Measurements from ENCODE around the gene TTC3.

Gene TTC3

DNA sequence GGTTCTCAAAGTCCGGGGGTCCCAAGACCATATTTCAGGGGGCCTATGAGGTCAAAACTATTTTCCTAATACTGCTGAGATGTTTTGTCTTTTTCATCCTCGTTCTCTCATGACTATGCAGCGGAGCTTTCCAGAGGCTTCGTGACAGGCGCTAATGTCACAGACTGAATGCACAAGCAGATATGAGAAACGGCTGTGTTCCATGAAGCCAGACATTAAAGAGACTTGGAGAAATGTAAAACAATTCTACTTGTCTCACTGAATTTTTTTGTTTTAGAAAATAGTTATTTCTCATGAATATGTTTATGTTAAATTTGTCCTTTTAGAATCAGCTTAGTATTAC lies 10.5 kb upstream of the TTC3 start:
- FAIRE-seq: no peak

DNA sequence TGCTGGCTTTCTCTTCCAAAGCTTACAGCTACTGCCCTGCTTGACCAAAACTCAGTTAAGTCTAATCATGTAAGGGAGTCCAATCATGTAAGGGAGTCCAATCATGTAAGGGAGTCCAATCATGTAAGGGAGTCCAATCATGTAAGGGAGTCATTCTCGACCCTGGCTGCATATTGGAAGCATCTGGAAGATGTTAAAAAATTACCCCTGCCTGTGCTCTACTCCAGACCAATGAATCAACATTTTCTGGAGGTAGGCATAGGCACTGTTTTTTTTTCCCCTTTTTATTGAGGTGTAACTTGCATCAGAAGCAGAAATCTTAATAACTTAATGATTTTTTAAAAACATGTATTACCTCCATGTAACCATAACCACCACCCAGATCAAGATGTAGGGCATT lies 9.6 kb upstream of the TTC3 start:
- no peak for FAIRE-seq

DNA sequence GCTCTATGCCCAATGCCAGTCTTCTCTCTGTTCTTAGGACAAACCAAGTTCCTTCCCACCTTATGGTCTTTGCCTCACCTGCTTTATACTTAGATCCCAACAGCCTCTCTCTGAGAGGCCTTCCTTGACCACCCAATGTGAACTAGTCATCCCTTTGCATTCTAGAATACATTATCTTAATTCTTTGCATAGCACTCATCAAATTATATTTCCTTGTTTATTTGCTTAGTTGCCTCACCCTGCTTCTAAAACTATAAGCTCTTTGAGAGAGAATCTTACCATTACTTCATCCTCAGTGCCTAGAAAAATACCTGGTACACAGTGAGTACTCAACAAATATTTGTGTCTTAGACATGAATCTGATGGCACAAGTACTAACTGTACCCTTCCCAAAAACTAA lies 8.2 kb upstream of the TTC3 start:
- FAIRE-seq: no peak

DNA sequence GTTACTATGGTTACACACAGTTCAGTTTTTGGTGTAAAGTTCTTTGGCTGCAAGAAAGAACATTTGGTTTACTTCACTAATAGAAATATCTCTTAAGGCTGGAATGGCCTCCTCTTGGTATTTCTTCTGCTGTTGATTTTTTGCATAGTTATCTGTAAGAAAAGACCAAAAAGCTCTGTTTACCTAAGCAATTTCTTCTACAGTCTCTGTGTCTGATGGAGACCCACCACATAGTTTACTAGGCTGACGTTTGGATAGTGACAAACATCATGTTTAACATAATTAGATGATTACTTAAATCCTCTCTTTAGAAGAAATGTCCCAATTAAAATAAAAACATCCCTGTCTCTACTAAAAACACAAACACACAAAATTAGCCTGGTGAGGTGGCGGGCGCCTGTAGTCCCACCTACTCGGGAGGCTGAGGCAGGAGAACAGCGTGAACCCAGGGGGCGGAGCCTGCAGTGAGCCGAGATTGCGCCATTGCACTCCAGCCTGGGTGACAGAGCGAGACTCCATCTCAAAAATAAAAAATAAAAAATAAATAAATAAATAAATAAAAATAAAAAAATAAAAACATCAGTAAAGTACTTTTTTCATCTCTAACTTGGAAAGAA lies 7.4 kb upstream of the TTC3 start:
- FAIRE-seq: no peak

DNA sequence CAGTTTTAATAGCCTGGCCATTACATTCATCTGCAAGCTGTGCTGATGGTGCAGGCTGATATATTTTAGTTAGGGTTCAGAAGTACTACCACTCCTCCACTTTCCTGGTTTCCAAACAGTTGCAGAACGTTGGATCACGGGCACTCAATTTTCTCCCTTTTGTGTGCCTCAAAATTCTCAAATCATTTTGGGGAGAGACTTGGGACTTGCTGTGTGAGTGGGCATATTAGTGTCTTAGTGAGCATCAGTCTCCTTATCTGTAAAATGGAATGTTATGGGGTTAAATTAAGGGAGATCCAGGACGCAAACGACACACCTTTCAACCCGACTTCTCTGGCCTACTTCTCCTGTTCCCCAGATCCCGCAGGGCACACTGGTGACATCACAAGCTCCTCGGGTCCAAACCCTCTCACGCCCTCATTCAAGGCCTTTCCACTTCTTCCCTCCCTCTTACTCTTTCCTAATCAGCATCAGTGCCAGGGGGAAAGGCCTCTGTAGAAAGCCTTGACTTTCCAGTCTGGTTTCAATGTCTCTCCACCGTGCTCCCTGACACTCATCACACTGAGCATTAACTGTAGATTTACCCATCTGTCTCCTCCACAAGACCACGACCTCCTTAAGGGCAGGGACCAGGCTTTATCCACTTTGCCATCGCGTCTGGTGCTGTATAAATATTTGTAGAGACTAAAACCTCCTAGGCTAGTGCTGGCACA lies 1.3 kb upstream of the TTC3 start:
- FAIRE-seq: no peak

DNA sequence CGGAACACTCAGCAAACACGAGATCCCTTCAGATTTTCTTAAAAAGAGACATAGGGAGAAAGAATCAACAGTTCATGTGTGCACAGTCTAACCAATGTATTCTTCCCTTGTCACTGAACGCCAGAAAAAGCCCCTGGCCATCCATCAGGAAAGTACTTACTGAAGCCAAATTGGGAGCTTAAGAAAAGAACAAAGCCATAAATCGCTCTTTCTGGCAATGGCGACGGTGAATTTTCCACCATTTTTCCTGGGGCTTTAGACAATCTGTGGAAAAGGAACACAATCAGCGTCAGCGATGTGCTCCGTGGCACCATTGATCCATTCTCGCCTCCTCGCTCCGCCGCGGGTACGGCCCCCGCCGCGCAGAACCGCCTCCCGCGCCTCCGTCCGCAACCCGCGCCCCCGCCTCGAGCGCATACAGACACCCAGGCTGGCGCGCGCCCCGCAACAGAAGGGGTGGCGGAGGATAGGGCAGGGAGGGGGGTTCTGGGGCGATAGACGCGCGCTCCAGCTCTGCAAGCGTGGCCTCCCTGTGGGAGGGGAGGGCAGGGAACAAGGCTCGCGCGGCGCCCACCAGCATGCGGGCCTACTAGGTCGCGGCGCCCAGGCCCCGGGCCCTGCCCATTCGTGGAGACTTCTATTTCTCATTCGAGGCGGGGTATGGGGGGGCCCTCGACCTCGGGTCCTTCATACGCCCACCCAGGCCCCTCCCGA lies 623 bp upstream of the TTC3 start:
- FAIRE-seq: no peak

DNA sequence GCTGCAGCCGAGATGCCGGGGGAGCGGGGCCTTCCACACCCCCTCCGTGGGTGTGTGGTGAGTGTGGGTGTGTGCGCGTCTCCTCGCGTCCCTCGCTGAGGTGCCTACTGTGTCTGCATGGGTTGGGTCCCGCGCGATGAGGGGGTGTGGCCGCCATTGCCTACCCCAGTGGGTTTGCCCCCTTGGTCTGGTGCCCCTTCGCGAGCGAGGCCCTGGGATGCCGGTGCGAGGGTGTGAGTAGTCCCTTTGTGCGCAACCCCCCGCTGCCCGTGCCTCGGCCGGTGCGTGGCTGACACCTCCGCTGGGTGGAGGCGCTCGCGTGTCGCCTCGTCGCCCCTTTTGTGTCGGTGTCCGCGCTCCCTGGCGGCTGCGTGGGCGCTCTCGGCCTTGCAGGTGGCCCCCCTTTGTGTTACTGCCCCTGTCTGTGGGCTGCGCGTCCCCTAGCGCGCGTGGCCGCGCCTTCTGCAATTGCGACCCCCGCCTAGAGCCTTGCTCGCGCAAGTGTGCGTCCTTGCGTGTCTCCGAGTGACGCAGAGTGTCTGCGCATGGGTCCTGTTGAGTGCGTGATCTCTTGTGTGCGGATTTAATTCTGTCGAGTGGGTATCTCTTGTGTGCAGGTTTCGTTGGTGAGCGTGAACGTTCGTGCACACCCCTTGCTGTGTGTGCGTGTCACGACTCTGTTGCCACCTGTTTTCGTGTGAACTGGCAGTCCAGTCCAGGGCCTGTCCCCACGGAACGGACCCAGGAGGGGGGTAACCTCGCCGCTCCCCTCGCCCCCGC lies 553 bp downstream of the TTC3 start:
- FAIRE-seq: no peak

DNA sequence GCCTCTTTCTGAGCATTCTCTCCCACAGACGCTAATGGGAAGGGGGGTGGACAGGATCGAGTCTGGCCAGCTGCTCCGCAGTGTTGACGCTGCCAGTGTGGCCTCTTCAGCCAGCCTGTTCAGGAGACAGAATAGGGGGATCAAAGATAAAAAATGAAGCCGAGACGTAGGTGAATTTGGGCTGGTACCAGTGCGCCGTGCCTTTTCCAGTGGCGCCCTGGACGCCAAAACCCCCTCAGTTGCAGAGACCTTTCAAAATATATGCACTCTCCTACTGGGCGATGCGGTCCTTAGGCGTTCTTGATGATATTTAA lies 1.1 kb downstream of the TTC3 start:
- FAIRE-seq: no peak

DNA sequence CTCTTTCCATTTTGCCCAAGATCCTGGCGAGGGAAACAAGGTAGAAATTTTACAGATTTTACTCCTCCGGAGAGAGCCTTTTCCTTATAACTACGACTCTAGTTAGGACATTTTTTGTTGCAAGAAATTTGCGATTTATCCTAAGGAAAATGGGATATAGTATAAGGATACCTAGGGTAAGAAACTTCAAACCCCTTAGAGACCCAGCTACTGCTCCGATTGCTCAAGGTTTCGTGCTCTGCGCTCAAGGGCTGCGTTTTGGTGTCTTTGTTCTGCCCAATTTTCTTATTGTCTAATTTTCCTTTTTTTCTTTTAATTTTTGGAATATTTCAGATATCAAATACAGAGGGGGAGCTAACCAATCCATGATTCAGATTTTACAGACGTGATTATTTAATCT lies 1.5 kb downstream of the TTC3 start:
- FAIRE-seq: no peak

DNA sequence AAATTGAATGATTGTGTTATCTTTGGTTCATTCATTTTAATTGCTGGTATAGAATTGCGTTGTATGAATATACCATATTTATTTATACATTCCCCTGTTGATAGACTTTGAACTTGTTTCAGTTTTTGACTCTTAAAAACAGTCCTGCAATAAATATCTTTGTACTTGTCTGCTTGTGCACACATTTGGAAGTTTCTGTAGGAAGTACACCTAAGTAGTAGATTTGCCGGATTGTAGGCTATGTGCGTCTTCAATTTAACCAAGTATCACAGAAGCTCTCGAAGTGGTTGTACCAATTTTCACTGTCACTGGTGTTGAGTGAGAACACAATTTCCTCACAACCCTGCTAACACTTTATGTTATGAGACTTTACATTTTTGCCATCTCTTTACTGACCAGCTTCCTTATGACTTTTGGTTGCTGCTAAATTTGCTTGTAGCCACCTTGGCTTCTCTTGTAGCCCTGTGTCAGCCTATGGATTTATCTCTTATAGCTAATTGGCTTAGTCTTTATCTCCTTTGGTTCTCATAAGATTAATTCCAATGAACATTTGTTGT lies 2.2 kb downstream of the TTC3 start:
- no peak for FAIRE-seq

DNA sequence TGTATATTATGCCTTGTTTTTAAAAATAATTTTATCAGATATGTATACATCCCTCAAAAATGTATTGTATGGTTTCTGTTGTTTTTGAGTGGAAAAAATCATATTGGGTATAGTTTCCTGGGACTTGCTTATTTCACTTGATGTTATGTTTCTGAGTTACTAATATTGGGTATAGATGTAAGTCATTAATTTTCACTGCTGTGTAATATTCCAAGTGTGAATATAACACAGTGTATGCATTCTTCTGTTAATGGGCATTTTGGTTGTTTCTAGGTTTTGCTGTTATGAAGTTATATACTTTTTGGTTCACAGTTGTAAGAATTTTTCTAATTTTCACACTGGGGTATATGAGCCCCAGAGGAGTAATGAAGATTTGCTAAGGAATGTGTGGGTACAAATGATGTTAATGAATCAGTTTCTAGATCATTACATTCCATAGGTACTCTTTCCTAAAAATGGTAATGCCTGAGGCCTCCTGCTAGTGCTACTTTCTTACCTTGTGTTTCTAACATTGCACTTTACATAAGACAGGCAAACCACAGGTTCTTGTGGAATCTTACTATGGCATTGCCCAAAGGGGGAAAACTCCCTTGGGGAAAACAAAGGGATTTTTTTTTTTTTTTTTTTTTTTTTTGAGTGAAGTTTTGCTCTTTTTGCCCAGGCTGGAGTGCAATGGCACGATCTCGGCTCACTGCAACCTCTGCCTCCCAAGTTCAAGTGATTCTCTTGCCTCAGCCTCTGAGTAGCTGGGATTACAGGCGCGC lies 3.2 kb downstream of the TTC3 start:
- no peak for FAIRE-seq

DNA sequence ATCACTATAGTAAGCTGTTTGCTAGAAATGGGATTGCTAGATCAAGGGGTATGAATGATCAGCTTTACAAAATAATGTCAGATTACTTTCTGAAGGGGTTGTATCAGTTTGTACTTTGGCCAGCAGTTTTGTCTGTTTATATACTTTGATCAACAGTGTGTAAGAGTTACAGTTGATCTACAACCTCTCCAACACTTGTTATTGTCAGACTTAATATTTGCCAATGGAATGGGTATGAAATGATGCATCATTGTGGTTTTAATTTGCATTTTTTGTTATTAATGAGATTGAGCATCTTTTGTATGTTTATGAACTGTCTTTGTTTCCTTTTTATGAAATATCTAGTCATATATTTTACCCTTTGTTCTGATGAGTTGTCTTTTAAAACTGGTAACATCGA lies 4.3 kb downstream of the TTC3 start:
- FAIRE-seq: no peak

DNA sequence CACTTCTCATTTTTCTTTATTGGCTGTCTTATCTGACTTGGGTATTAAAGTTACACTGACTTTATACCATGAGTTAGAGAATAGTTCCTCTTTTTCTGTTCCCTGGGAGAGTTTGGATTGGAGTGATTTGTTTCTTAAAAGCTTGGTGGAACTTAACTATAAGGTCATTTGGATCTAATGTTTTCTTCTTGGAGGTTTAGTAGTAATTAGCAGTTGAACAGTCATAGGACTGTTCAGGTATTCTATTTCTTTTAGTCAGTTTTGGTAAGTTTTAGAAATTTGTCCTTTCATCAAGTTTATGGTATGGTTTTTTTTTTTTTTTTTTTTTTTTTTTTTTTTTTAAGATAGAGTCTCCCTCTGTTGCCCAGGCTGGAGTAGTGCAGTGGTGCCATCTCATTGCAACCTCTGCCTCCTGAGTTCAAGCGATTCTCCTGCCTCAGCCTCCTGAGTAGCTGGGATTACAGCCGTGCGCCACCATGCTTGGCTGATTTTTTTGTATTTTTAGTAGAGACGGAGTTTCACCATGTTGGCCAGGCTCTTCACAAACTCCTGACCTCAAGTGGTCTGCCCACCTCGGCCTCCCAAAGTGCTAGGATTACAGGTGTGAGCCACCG lies 6.3 kb downstream of the TTC3 start:
- no peak for FAIRE-seq

DNA sequence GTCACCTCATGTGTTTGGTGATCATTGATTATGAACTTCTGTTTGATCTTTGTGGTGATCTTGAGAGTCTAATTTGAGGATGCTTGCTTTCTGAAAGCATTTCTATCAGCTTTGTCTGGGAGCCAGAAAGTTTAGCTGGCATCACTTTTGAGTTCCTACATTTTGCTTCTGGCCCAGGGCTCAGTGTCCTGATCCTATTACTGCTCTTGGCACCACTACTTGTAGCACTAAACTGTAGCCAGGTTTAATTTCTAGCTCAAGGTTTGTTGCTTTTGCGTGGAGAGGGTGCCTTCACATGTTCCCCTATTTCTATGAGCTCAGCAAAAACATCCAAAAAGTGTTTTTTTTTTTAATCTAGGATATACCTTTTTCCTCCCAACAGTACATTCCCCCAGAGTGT lies 9.3 kb downstream of the TTC3 start:
- FAIRE-seq: no peak

DNA sequence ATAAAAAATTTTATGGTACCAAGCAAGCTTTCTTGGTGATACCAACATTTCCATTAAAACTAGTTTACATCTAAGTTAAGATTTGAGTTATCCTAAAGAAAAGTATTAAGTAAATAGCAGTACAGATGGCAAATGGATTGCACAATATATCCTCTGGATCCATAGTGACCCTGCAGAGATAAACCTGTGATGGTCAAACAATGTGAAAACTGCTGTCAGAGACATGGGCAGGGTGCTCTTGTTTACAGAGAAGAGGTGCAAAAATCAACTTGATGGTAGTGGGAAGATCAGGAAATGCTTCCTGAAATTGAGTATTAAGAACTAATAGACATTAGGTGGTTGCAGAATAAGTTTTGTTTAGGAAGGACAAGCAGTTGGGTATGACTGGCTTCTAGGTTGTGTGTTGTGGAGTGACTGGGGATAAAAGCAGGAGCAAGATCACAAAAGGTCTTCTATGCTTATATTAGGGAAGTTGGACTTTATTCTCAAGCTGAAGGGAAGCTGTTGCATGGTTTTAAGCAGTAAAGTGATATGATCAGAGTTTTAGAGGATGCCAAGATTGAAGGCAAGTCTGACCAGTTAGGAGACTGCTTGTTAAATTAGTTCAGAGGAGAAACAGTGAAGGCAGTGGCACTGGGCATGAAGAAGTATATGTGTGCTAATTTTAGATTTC lies 9.9 kb downstream of the TTC3 start:
- FAIRE-seq: no peak

DNA sequence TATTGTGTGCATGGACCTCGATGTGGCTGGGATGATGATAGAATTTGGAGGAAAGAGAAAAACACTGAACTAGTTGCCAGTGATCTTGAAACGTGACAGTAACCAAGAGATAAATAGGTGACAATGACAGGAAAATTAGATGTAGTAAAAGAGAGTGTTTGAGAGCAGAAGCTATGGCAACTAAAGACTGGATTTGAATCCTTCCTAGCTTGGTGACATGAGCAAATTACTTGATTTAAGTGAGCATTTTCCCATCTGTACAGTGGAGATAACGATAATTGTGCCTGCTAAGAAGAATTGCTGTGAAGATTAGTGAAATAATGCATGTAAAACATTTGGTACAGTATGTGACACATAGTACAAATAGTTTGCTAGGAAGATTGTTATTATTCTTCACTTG lies 12.7 kb downstream of the TTC3 start:
- no peak for FAIRE-seq

DNA sequence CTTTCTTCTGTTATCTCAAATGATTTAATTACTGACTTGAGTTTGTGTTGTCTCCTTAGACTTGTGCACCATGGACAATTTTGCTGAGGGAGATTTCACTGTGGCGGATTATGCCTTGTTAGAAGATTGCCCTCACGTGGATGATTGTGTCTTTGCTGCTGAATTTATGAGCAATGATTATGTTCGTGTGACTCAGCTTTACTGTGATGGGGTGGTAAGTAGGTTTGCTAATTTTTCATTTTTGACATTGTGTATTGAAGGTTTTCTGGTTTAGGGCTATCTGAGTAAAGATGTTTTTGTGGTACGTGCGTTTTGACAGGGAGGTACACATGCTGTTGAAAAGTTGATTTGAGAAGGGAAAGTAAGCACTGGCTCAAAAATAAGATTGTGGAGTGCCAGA lies 14.1 kb downstream of the TTC3 start:
- no peak for FAIRE-seq

DNA sequence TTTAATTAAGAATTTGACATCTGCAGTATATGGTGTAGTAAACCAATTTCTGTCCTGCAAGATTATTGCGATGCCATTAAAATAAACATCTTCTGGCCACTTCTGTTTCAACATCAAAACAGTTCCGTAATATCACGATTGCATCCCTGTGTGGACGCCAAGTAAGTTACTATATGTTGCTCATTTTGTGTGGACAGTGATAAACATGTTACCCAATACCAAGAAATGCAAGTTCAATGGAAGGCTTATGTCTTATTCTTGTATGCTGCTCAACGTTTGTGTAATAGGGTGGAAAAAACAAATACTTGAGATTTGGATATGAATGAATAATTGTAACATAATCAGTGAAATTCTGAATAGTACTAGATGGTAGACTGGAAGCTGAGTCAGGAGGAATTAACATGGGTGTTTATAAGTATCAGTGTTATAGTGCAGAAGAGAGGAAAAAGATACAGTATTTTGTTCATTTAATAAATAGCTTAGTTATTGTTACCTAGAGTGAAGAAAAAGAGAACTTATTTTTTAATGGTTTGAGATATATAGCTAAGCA lies 15.2 kb downstream of the TTC3 start:
- no peak for FAIRE-seq

DNA sequence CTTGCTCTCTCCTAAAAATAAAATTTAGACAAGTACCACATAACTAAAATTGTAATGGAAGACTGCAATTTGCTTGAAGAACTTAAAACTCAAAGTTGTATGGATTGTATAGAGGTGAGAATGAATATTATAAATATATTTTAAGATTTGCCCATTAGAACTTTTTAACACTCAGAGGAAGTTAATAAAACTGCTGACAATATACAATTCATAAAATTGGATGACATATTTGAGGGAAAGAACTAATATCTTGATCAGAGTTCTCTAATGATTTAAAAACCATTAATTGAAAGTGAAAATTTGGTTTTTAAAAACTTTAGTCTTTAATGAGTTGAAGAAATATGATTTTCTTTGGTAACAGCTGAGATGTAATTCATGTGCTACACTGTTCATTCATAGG lies 20.9 kb downstream of the TTC3 start:
- FAIRE-seq: no peak

DNA sequence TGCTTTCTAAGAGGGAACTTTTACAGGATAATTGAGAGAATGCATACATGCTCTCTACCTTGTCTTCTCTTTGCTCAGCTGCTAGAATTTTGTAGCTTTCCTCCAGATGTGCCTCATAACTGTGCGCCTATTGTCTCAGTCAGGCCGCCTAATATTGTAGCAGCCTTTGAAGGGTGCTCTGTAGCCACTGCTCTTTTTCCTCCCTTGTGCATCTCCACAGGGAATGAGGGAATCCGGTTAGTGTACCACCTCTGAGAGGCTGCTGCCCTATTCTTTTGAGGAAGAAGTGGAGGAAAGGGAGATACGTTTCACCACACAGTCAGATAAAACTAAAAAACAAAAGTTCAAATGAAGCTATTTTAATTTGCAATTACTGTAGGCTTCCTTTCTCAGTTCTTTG lies 22.8 kb downstream of the TTC3 start:
- no peak for FAIRE-seq

DNA sequence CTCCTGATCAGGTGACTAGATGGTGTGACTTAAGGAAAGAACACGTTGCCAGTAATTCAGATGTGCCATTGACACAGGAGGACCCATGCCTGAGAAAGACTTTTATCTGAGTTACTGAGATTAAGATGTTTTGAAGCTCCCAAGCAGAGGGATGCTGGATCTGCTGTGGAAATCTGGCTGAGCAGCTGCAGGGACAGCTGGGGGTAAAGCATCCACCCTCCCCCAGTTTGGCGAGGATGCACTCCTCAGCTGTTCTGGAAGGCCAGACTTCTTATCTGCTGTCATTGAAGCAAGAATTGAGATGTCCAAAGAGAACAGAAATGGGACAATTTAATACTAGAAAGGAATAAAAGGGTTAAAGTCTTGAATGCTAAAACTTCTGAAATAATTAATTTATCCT lies 25.7 kb downstream of the TTC3 start:
- FAIRE-seq: no peak

Data from colon (tissue), 2 donors.